K562 (cell line): ENCODE measurements around the gene AGBL1. TPM values are rescaled to one million over a fixed set of nuclear protein-coding genes. Genes with fewer than 3 reads are reported as not detected.

Experiments
- ATAC-seq: fragments of 200-7000 bp; cut with Tn5 transposase; 3 replicates; pipeline ENCODE4 v1.9.1; 2020; ENCODE audit warnings: moderate library complexity
- BruUV-seq: library from RNA; stranded (reverse); fragments of 400-500 nt; replicated peaks from 2 replicates; lab custom pipeline; 2021; lab: Mats Ljungman, UMichigan
- CTCF ChIA-PET: fragments of 300-600 bp; formaldehyde crosslinking; extraction: SDS; loops from one replicate; lab custom pipeline; 2021; ENCODE audit warnings: low intra/inter-chr PET ratio; lab: Yijun Ruan, JAX
- POLR2A ChIA-PET: fragments of 300-600, 350-650 bp; sonication (Branson Sonifier 250); formaldehyde crosslinking; extraction: SDS; loops from one replicate; lab custom pipeline; 2021; ENCODE audit warnings: antibody characterized with exemption, inconsistent platforms; lab: Yijun Ruan, JAX
- DNase-seq, 4 experiments: peaks; one replicate each; pipeline versions ENCODE4 v3.0.0 to v3.0.0-alpha.2; 2011 to 2018; ENCODE audit warnings: low spot score in 3 of 4, mixed read lengths in 3 of 4; ENCODE audit errors: extremely low read depth in 1 of 4
- FAIRE-seq: peaks from 2 replicates; lab custom pipeline; 2011; peaks lifted over from hg19 to GRCh38; lab: Jason Lieb, UNC
- H2AFZ ChIP-seq: 2 replicates; pipeline ENCODE4 v1.6.0; 2011; ENCODE audit warnings: low read depth, low read length, control low read depth, inconsistent platforms
- H3K27ac ChIP-seq: fragments of 200-600 bp; 3 replicates; pipeline ENCODE4 v1.8.0; 2011; ENCODE audit warnings: low read depth, mild to moderate bottlenecking, control low read depth, inconsistent platforms, low read length, moderate library complexity, mixed read lengths; ENCODE audit errors: extremely low read depth
- H3K27me3 ChIP-seq, 2 experiments: fragments of 300-600 bp in 1 of 2; 2 replicates in 1 of 2; 3 replicates in 1 of 2; pipeline versions ENCODE4 v1.6.0 to v1.8.0; 2011; ENCODE audit warnings: inconsistent platforms in 2 of 2, low read length in 2 of 2, mild to moderate bottlenecking in 1 of 2, mixed read lengths in 1 of 2, moderate library complexity in 1 of 2; ENCODE audit not compliant: control insufficient read depth in 2 of 2, insufficient read depth in 2 of 2
- H3K36me3 ChIP-seq: fragments of 300-600 bp; 3 replicates; pipeline ENCODE4 v1.8.0; 2011; ENCODE audit warnings: mild to moderate bottlenecking, low read length, inconsistent platforms; ENCODE audit not compliant: control insufficient read depth, insufficient read depth
- H3K4me1 ChIP-seq, 2 experiments: fragments of 200-600 bp in 1 of 2; replicated peaks in 1 of 2; 2 replicates in 1 of 2; 3 replicates in 1 of 2; pipeline versions ENCODE4 v1.5.1 to v1.8.0; 2011; ENCODE audit warnings: inconsistent platforms in 2 of 2, low read length in 2 of 2, mild to moderate bottlenecking in 1 of 2, mixed read lengths in 1 of 2, moderate library complexity in 1 of 2; ENCODE audit not compliant: control insufficient read depth in 2 of 2, insufficient read depth in 2 of 2
- H3K4me2 ChIP-seq: 2 replicates; pipeline ENCODE4 v1.6.1; 2011; ENCODE audit warnings: low read length, control low read depth, inconsistent platforms, mixed read lengths; ENCODE audit not compliant: insufficient read depth
- H3K4me3 ChIP-seq: fragments of 200-600 bp; sonication (generic), shearing (Covaris generic); 2 replicates; pipeline ENCODE4 v1.5.1; 2016; ENCODE audit warnings: control low read depth, inconsistent platforms
- H3K79me2 ChIP-seq: fragments of 200-600 bp; 3 replicates; pipeline ENCODE4 v1.8.0; 2011; ENCODE audit warnings: low read length, inconsistent platforms; ENCODE audit not compliant: control insufficient read depth, insufficient read depth
- H3K9ac ChIP-seq, 2 experiments: 2 replicates each; pipeline versions ENCODE4 v1.6.0 to v1.6.1; 2011; ENCODE audit warnings: low read depth in 2 of 2, low read length in 2 of 2, control low read depth in 1 of 2, inconsistent platforms in 1 of 2, mild to moderate bottlenecking in 1 of 2, mixed read lengths in 1 of 2; ENCODE audit not compliant: insufficient read depth in 1 of 2
- H3K9me1 ChIP-seq: one replicate; pipeline ENCODE4 v1.6.0; 2011; ENCODE audit warnings: inconsistent platforms, mild to moderate bottlenecking, low read length, moderate library complexity; ENCODE audit not compliant: control insufficient read depth, insufficient read depth
- H3K9me3 ChIP-seq: replicated peaks from 2 replicates; pipeline ENCODE4 v1.5.1; 2011; ENCODE audit warnings: low read depth, low read length, inconsistent platforms; ENCODE audit not compliant: control insufficient read depth, insufficient read depth
- H4K20me1 ChIP-seq: replicated peaks from 2 replicates; pipeline ENCODE4 v1.6.1; 2011; ENCODE audit warnings: low read length, inconsistent platforms, mixed read lengths; ENCODE audit not compliant: control insufficient read depth, insufficient read depth
- BRF1 ChIP-seq: IDR thresholded peaks from 3 replicates; pipeline ENCODE4 v1.6.1; 2011; ENCODE audit warnings: borderline replicate concordance, mild to moderate bottlenecking; ENCODE audit not compliant: insufficient read length; ENCODE audit errors: extremely low read depth
- ELF4 ChIP-seq: fragments of 450-650 bp; formaldehyde crosslinking; IDR thresholded peaks from 2 replicates; pipeline ENCODE4 v1.4.0; 2022; ENCODE audit warnings: missing genetic modification characterization
- ELK3 ChIP-seq: fragments of 450-650 bp; formaldehyde crosslinking; IDR thresholded peaks from 2 replicates; pipeline ENCODE4 v1.4.0; 2020; ENCODE audit warnings: mild to moderate bottlenecking
- EP300 ChIP-seq: IDR thresholded peaks from 2 replicates; pipeline ENCODE4 v1.6.1; 2012; ENCODE audit warnings: low read length, improper control_type of control experiment
- HDAC1 ChIP-seq, 2 experiments: fragments of 450-650 bp; IDR thresholded peaks; 2 replicates each; pipeline ENCODE4 v1.6.1; 2016 to 2017; ENCODE audit warnings: inconsistent platforms in 1 of 2, mild to moderate bottlenecking in 1 of 2, moderate library complexity in 1 of 2
- JUND ChIP-seq, 2 experiments: IDR thresholded peaks; 2 replicates in 1 of 2; 3 replicates in 1 of 2; pipeline ENCODE4 v1.6.1; 2011; ENCODE audit warnings: borderline replicate concordance in 2 of 2, low read depth in 2 of 2, low read length in 2 of 2, improper control_type of control experiment in 1 of 2, missing biosample characterization in 1 of 2, missing genetic modification characterization in 1 of 2, missing genetic modification reagents in 1 of 2
- NR0B1 ChIP-seq: fragments of 450-650 bp; IDR thresholded peaks from one replicate; pipeline ENCODE4 v1.6.1; 2018; ENCODE audit warnings: mild to moderate bottlenecking, moderate library complexity; ENCODE audit not compliant: partially characterized antibody
- RBFOX2 ChIP-seq: fragments of 200-400 bp; formaldehyde crosslinking; IDR thresholded peaks from 2 replicates; pipeline ENCODE4 v1.6.1; 2017; ENCODE audit warnings: low read depth, mild to moderate bottlenecking, low read length, moderate library complexity
- SPI1 ChIP-seq: IDR thresholded peaks from 2 replicates; pipeline ENCODE4 v1.6.1; 2011; ENCODE audit warnings: low read depth, low read length, control low read depth, borderline replicate concordance
- SRSF1 ChIP-seq: fragments of 200-400 bp; formaldehyde crosslinking; IDR thresholded peaks from 2 replicates; pipeline ENCODE4 v1.6.1; 2017; ENCODE audit warnings: mild to moderate bottlenecking, low read depth, low read length, moderate library complexity
- ZBTB5 ChIP-seq: fragments of 450-650 bp; IDR thresholded peaks from 2 replicates; pipeline ENCODE4 v1.6.1; 2017; ENCODE audit warnings: antibody characterized with exemption
- ZNF124 ChIP-seq: sonication (generic); formaldehyde crosslinking; IDR thresholded peaks from 2 replicates; pipeline ENCODE4 v1.8.1; 2022; ENCODE audit warnings: missing genetic modification reagents
- ZNF24 ChIP-seq: fragments of 450-650 bp; IDR thresholded peaks from 2 replicates; pipeline ENCODE4 v1.6.1; 2016
- ZNF311 ChIP-seq: fragments of 250-450 bp; sonication (Bioruptor Pico); IDR thresholded peaks from 2 replicates; pipeline ENCODE4 v1.4.0; 2020; ENCODE audit warnings: mild to moderate bottlenecking, moderate library complexity
- ZNF395 ChIP-seq: fragments of 200-800 bp; sonication (Bioruptor generic); IDR thresholded peaks from 2 replicates; pipeline ENCODE4 v1.6.1; 2017; ENCODE audit warnings: missing genetic modification characterization, missing compliant biosample characterization
- ZNF586 ChIP-seq: fragments of 450-650 bp; formaldehyde crosslinking; conservative IDR thresholded peaks from 2 replicates; pipeline ENCODE4 v1.4.0; 2020; ENCODE audit warnings: mild to moderate bottlenecking, moderate library complexity
- ZNF75A ChIP-seq: fragments of 450-650 bp; formaldehyde crosslinking; IDR thresholded peaks from 2 replicates; pipeline ENCODE4 v1.4.0; 2020; ENCODE audit warnings: mild to moderate bottlenecking
- WGBS: fragments of 100-300 bp; shearing (Covaris generic); methylation state at CpG from one replicate; pipeline ENCODE4 v1.1.6; 2016; ENCODE audit warnings: low coverage, mixed read lengths; ENCODE audit not compliant: insufficient coverage; ENCODE audit errors: missing lambda C conversion rate; 5-methylcytosine and 5-hydroxymethylcytosine counted together
- in situ Hi-C: fragments of 300-500 bp; cut with MboI; formaldehyde crosslinking; loops from 4 replicates; pipeline ENCODE4 v1.15.0; 2018; ENCODE audit warnings: inconsistent platforms, mixed read lengths
- intact Hi-C: fragments of 100-400 bp; cut with micrococcal nuclease; formaldehyde crosslinking; loops from 2 replicates; pipeline ENCODE4 v1.14.2; 2022
- polyA plus RNA-seq, 8 experiments: library from polyadenylated mRNA; depleted of rRNA in 4 of 8; stranded (reverse) in 5 of 8; unstranded in 3 of 8; fragments of >200 nt; fragmentation: Nextera tagmentation in 2 of 8; fragmentation: Illumina TruSeq in 1 of 8; extraction: Ambion mirVana in 2 of 8; extraction: Trizol in 1 of 8; gene quantifications; 2 replicates each; pipeline versions ENCODE4 v1.2.1 to v1.2.3, GENCODE V29; 2011 to 2014; ENCODE audit warnings: inconsistent platforms in 1 of 8, missing spikeins in 1 of 8
- total RNA-seq, 7 experiments: library from RNA; depleted of rRNA in 6 of 7; stranded (reverse); fragments of >200 nt in 6 of 7; fragmentation: Illumina TruSeq in 2 of 7; extraction: Trizol in 2 of 7; gene quantifications; 2 replicates each; pipeline versions ENCODE4 v1.2.1 to v1.2.3, GENCODE V29; 2011 to 2021; ENCODE audit warnings: low replicate concordance in 1 of 7

Gene AGBL1
- total and polyA plus RNA-seq, 9 of the 15 experiments (the other 6 are each of a cell fraction or from before 2014, with no cell fraction given): not detected

- TF ChIP-seq HDAC1 (IDR thresholded peaks at IDR 0.05) (no peak), ZNF586 (CRISPR knock-in tag) (no peak), ELK3 (CRISPR knock-in tag) (no peak), ZBTB5 (no peak)
These were observed 269.9 kb downstream of the AGBL1 start (continued) for GRCh38 chr15:86349565-86349964.

DNA sequence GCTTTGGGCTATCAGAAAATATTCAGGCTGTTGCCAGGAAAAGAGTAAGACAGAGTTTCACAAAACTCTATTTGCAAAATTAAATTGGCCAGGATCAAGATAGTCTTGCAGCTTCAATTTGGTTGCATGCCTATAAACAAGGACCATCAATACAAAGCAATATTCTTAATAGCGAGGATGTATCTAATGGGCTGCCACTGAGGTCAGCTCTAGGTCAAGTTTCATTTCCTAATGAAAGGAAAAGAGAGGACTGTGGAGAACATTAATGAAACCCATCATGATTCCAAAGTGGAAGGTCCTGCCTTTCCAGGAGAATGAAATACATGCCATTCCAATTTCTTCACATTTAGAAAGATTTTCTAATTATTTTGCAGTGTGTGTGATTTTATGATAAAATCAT lies 273.5 kb downstream of the AGBL1 start:
- Histone ChIP-seq H3K27me3 (no peaks in the 10 kb centered on the region), H3K79me2 (no peaks in the 10 kb centered on the region), H3K9me3 (no peaks in the 10 kb centered on the region), H3K9ac (no peak overlapping the region), H2AFZ (no peak overlapping the region), H3K4me2 (no peak overlapping the region), H3K36me3 (no peaks in the 10 kb centered on the region), H4K20me1 (no peaks in the 10 kb centered on the region), H3K4me1 (no peaks in the 10 kb centered on the region), H3K9me1 (no peaks in the 10 kb centered on the region), H3K27ac (no peak overlapping the region), H3K4me3 (no peak overlapping the region)
- no peak for FAIRE-seq
- DNase-seq: no peak
- no TSS peak for BruUV-seq
- WGBS: 0% methylated on average over 1 of the region's 1 CpG
- POLR2A ChIA-PET: no interaction called here
- intact Hi-C loops: no loop called here
- no peak for ATAC-seq
- in situ Hi-C loops: no loop called here
- CTCF ChIA-PET: no interaction called here
- no peak for TF ChIP-seq RBFOX2
- no peak for TF ChIP-seq ZNF311 (CRISPR knock-in tag)
- no peak for TF ChIP-seq EP300
- TF ChIP-seq ZNF24: no peak
- TF ChIP-seq SRSF1: no peak
- no peak for TF ChIP-seq NR0B1
- no peak for TF ChIP-seq BRF1
- no peak for TF ChIP-seq ZNF395
- TF ChIP-seq SPI1: no peak
- no peak for TF ChIP-seq ELF4 (CRISPR knock-in tag)
- no peak for TF ChIP-seq ZNF124 (CRISPR knock-in tag)
- no peak for TF ChIP-seq JUND (IDR thresholded peaks at IDR 0.05; ENCODE audit: borderline replicate concordance, low read depth, low read length)
- no peak for TF ChIP-seq JUND (tag; IDR thresholded peaks at IDR 0.05; ENCODE audit: borderline replicate concordance, low read depth, low read length)
- TF ChIP-seq ZNF75A (CRISPR knock-in tag): no peak
